Transverse colon (tissue), 4 donors: ENCODE results near the gene CNTN4.

ENCODE experiments used
- CTCF ChIP-seq, 5 experiments: fragments of 200-600 bp in 3 of 5; fragments of 450-650 bp in 2 of 5; sonication (generic) in 3 of 5; IDR thresholded peaks; 1 replicate in 2 of 5; 2 replicates in 3 of 5; pipeline ENCODE4 v1.5.1; 2016 to 2017; ENCODE audit warnings: antibody characterized with exemption in 5 of 5, inconsistent platforms in 3 of 5, mild to moderate bottlenecking in 2 of 5, moderate library complexity in 1 of 5
- EP300 ChIP-seq: sonication (generic); formaldehyde crosslinking; IDR thresholded peaks from one replicate; pipeline ENCODE4 v1.6.1; 2017; ENCODE audit warnings: antibody characterized with exemption, low read depth
- POLR2A ChIP-seq: fragments of 450-650 bp; IDR thresholded peaks from one replicate; pipeline ENCODE4 v1.6.1; 2016; ENCODE audit warnings: antibody characterized with exemption, mild to moderate bottlenecking, moderate library complexity
- POLR2AphosphoS5 ChIP-seq, 3 donors: sonication (generic); formaldehyde crosslinking; IDR thresholded peaks; one replicate each; pipeline ENCODE4 v1.6.1; 2016; ENCODE audit warnings: antibody characterized with exemption in 3 of 3

GRCh38 chr3:2098398-2099027 lies at the start of gene CNTN4:
- TF ChIP-seq POLR2A (peak; percentile 29), CTCF (IDR thresholded peaks at IDR 0.05) (peak; percentile 28 to 61 (median 34)), POLR2AphosphoS5 (IDR thresholded peaks at IDR 0.05) (peak in 1 of 3 donors; percentile 41), EP300 (no peak)
